ENCODE measurements around the gene SP7.

GRCh38 chr12:53290661-53291060, 45.5 kb downstream of the SP7 start:
- TF ChIP-seq CTCF (IDR thresholded peaks at IDR 0.05) (no peak), POLR2AphosphoS5 (IDR thresholded peaks at IDR 0.05; ENCODE audit: low read depth, low read length) (no peak)

All from Panc1 (cell line).